H9 (cell line): ENCODE results near the gene INTS6L. TPM values are rescaled to one million over a fixed set of nuclear protein-coding genes. Genes with fewer than 3 reads are reported as not detected.

Experiments used
- DNase-seq: peaks from one replicate; pipeline ENCODE4 v3.0.0-alpha.2; 2017
- H2AFZ ChIP-seq: one replicate; pipeline ENCODE4 v1.6.1; 2013; ENCODE audit warnings: mild to moderate bottlenecking, low read length, control low read depth, moderate library complexity
- H2AK5ac ChIP-seq: 2 replicates; pipeline ENCODE4 v1.6.1; 2013; ENCODE audit warnings: low read length, control low read depth, mixed read lengths; ENCODE audit not compliant: insufficient read length
- H2BK120ac ChIP-seq: one replicate; pipeline ENCODE4 v1.6.1; 2013; ENCODE audit warnings: low read depth, mild to moderate bottlenecking, low read length, control low read depth, inconsistent platforms; ENCODE audit not compliant: poor library complexity, severe bottlenecking
- H2BK12ac ChIP-seq: 2 replicates; pipeline ENCODE4 v1.6.1; 2013; ENCODE audit warnings: low read length, control low read depth, mixed read lengths, low read depth; ENCODE audit not compliant: insufficient read length
- H2BK15ac ChIP-seq: 2 replicates; pipeline ENCODE4 v1.6.1; 2013; ENCODE audit warnings: low read depth, low read length, control low read depth
- H2BK20ac ChIP-seq: one replicate; pipeline ENCODE4 v1.6.1; 2013; ENCODE audit warnings: low read depth, mild to moderate bottlenecking, low read length, control low read depth, inconsistent platforms; ENCODE audit not compliant: poor library complexity, severe bottlenecking
- H2BK5ac ChIP-seq: 2 replicates; pipeline ENCODE4 v1.6.1; 2013; ENCODE audit warnings: low read length, control low read depth, mixed read lengths; ENCODE audit not compliant: insufficient read length
- H3K14ac ChIP-seq: 2 replicates; pipeline ENCODE4 v1.6.1; 2013; ENCODE audit warnings: low read length, control low read depth; ENCODE audit not compliant: insufficient read depth
- H3K18ac ChIP-seq: 2 replicates; pipeline ENCODE4 v1.6.1; 2013; ENCODE audit warnings: low read depth, mild to moderate bottlenecking, mixed read lengths, low read length, control low read depth; ENCODE audit not compliant: insufficient read length
- H3K23ac ChIP-seq: 2 replicates; pipeline ENCODE4 v1.6.1; 2013; ENCODE audit warnings: low read length, control low read depth, mixed read lengths, low read depth; ENCODE audit not compliant: insufficient read length
- H3K23me2 ChIP-seq: 2 replicates; pipeline ENCODE4 v1.6.1; 2013; ENCODE audit warnings: low read depth, mild to moderate bottlenecking, mixed read lengths, low read length, control low read depth; ENCODE audit not compliant: insufficient read length, poor library complexity, severe bottlenecking
- H3K27ac ChIP-seq: 2 replicates; pipeline ENCODE4 v1.5.1; 2013; ENCODE audit warnings: low read length, control low read depth, mixed read lengths, low read depth; ENCODE audit not compliant: insufficient read length
- H3K27me3 ChIP-seq: 2 replicates; pipeline ENCODE4 v1.6.1; 2013; ENCODE audit warnings: low read length, control low read depth, inconsistent platforms; ENCODE audit not compliant: insufficient read depth
- H3K4ac ChIP-seq: 2 replicates; pipeline ENCODE4 v1.6.1; 2013; ENCODE audit warnings: low read depth, mild to moderate bottlenecking, control low read depth, inconsistent platforms, low read length, moderate library complexity
- H3K4me1 ChIP-seq: 2 replicates; pipeline ENCODE4 v1.6.1; 2013; ENCODE audit warnings: low read length, control low read depth, inconsistent platforms; ENCODE audit not compliant: insufficient read depth
- H3K4me2 ChIP-seq: 2 replicates; pipeline ENCODE4 v1.6.1; 2013; ENCODE audit warnings: low read length, control low read depth, mixed read lengths; ENCODE audit not compliant: insufficient read length, insufficient read depth
- H3K56ac ChIP-seq: 2 replicates; pipeline ENCODE4 v1.6.1; 2013; ENCODE audit warnings: low read depth, mild to moderate bottlenecking, mixed read lengths, low read length, control low read depth; ENCODE audit not compliant: insufficient read length
- H3K79me1 ChIP-seq: 2 replicates; pipeline ENCODE4 v1.6.1; 2013; ENCODE audit warnings: low read depth, mild to moderate bottlenecking, moderate library complexity, low read length, control low read depth, inconsistent platforms; ENCODE audit not compliant: insufficient read depth, poor library complexity, severe bottlenecking
- H3K79me2 ChIP-seq: 2 replicates; pipeline ENCODE4 v1.6.1; 2013; ENCODE audit warnings: low read length, control low read depth, inconsistent platforms; ENCODE audit not compliant: insufficient read depth
- H3K9ac ChIP-seq: 2 replicates; pipeline ENCODE4 v1.6.1; 2013; ENCODE audit warnings: low read length, control low read depth, mixed read lengths; ENCODE audit not compliant: insufficient read length; ENCODE audit errors: extremely low read depth
- H3K9me3 ChIP-seq: one replicate; pipeline ENCODE4 v1.6.1; 2013; ENCODE audit warnings: low read depth, low read length, inconsistent platforms; ENCODE audit not compliant: control insufficient read depth
- H3T11ph ChIP-seq: one replicate; pipeline ENCODE4 v1.6.1; 2013; ENCODE audit warnings: mild to moderate bottlenecking, low read length, control low read depth, inconsistent platforms
- H4K20me1 ChIP-seq: one replicate; pipeline ENCODE4 v1.6.1; 2013; ENCODE audit not compliant: control insufficient read depth, insufficient read length, insufficient read depth
- H4K5ac ChIP-seq: 2 replicates; pipeline ENCODE4 v1.6.1; 2013; ENCODE audit warnings: low read depth, mild to moderate bottlenecking, mixed read lengths, low read length, control low read depth; ENCODE audit not compliant: insufficient read length
- H4K8ac ChIP-seq: replicated peaks from 2 replicates; pipeline ENCODE4 v1.6.1; 2013; ENCODE audit warnings: low read length, control low read depth, mixed read lengths, low read depth; ENCODE audit not compliant: insufficient read length
- H4K91ac ChIP-seq: 2 replicates; pipeline ENCODE4 v1.6.1; 2013; ENCODE audit warnings: low read depth, mild to moderate bottlenecking, moderate library complexity, mixed read lengths, low read length, control low read depth; ENCODE audit not compliant: insufficient read length
- H3K27ac Mint-ChIP-seq, 3 experiments: 2 replicates in 2 of 3; 3 replicates in 1 of 3; pipeline ENCODE4 v1.8.0; 2020 to 2021; ENCODE audit warnings: mixed read lengths in 3 of 3, mild to moderate bottlenecking in 1 of 3, moderate library complexity in 1 of 3
- H3K27me3 Mint-ChIP-seq: 2 replicates; pipeline ENCODE4 v1.8.0; 2021; ENCODE audit warnings: low read depth, mild to moderate bottlenecking, moderate library complexity, mixed read lengths
- H3K36me3 Mint-ChIP-seq, 3 experiments: 2 replicates in 2 of 3; 3 replicates in 1 of 3; pipeline ENCODE4 v1.8.0; 2020 to 2021; ENCODE audit warnings: low read depth in 3 of 3, mixed read lengths in 3 of 3; ENCODE audit not compliant: insufficient read depth in 1 of 3
- H3K4me1 Mint-ChIP-seq, 2 experiments: 2 replicates each; pipeline ENCODE4 v1.8.0; 2020; ENCODE audit warnings: mixed read lengths in 2 of 2
- H3K4me3 Mint-ChIP-seq, 2 experiments: 2 replicates in 1 of 2; 3 replicates in 1 of 2; pipeline ENCODE4 v1.8.0; 2020 to 2021; ENCODE audit warnings: mild to moderate bottlenecking in 2 of 2, mixed read lengths in 2 of 2, moderate library complexity in 1 of 2
- H3K9me3 Mint-ChIP-seq, 2 experiments: 2 replicates in 1 of 2; 3 replicates in 1 of 2; pipeline ENCODE4 v1.8.0; 2020; ENCODE audit warnings: mild to moderate bottlenecking in 2 of 2, mixed read lengths in 2 of 2, moderate library complexity in 1 of 2
- WGBS: extraction: QIAGEN DNeasy Blood & Tissue Kit; methylation state at CpG from one replicate; pipeline ENCODE4 v1.1.7; 2013; ENCODE audit warnings: missing lambda C conversion rate, low lambda C conversion rate, mixed read lengths; ENCODE audit not compliant: insufficient read length; ENCODE audit errors: extremely low coverage; 5-methylcytosine and 5-hydroxymethylcytosine counted together
- total RNA-seq: library from RNA; stranded (reverse); gene quantifications from 2 replicates; pipeline ENCODE4 v1.2.1, GENCODE V29; 2021
- TF ChIP-seq, protein P1 (sequence below): fragments of 200-600 bp; sonication (generic); conservative IDR thresholded peaks from 3 replicates; pipeline ENCODE4 v1.8.0; 2021; ENCODE audit warnings: antibody characterized with exemption, mild to moderate bottlenecking

The INTS6L gene
- total RNA-seq, 1 experiment from 2014 or later: 7.8 TPM

DNA sequence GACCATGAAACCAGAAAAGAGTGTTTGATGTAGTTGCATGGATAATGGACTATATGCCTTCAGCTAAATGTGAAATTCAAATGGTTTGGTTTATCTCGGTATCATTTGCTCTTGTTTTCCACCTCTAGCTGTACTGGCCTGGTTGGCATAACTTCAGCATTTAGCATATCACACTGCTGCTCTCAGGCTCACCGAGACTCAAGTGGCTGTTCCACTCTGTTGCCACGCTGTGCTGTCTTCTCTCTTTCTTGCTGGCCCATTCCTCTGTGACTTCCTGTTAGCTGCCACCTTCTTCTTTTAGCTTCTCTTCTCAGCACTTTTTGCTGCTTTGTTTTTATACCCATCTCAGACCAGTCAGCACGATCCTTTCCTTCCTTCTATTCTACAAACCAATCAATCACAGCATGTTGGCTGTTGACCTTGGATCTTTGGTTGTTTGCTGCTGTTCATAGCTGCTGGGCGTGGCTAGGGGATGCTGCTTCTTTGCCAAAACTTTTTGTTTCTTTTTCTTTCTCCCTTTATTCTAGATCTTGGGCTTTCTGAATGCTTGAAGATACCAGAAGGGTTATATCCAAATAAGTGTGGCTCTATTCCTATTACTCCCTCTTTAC, 24.0 kb downstream of the INTS6L start:
- Histone ChIP-seq H3K56ac (no peak overlapping the region), H2AFZ (no peak overlapping the region), H2BK15ac (no peak overlapping the region), H4K91ac (no peak overlapping the region), H3K9me3 (peaks cover 30% of the 10 kb centered on the region), H2BK120ac (no peak overlapping the region), H3K18ac (no peak overlapping the region), H3K4me2 (no peak overlapping the region), H3T11ph (no peak overlapping the region), H3K23me2 (no peaks in the 10 kb centered on the region), H3K14ac (no peak overlapping the region), H3K27me3 (no peaks in the 10 kb centered on the region), H2BK12ac (no peak overlapping the region), H4K8ac (no peak overlapping the region), H3K9ac (no peak overlapping the region), H3K4ac (no peak overlapping the region), H3K79me2 (no peaks in the 10 kb centered on the region), H2BK20ac (no peak overlapping the region), H3K79me1 (no peaks in the 10 kb centered on the region), H4K5ac (no peak overlapping the region), H3K4me1 (no peaks in the 10 kb centered on the region), H4K20me1 (no peaks in the 10 kb centered on the region), H3K27ac (no peak overlapping the region), H3K23ac (no peak overlapping the region), H2BK5ac (no peak overlapping the region), H2AK5ac (no peak overlapping the region)
- Mint-ChIP-seq H3K27me3 (no peaks in the 10 kb centered on the region; the same call in none of the 2 replicates), H3K4me3 (no peak overlapping the region), H3K4me1 (peaks cover 3 to 10% of the 10 kb centered on the region in 2 experiments; a peak in 3 of 4 replicates), H3K27ac (no peak overlapping the region; a peak in 1 of 7 replicates), H3K9me3 (peaks cover 50 to 51% of the 10 kb centered on the region in 2 experiments), H3K36me3 (peaks cover 0 to 6% (median 0%) of the 10 kb centered on the region in 3 experiments; a peak in 2 of 7 replicates)
- WGBS: no CpG with 5 or more reads among the region's 5 CpGs
- no peak for DNase-seq
- TF ChIP-seq, protein P1, sequence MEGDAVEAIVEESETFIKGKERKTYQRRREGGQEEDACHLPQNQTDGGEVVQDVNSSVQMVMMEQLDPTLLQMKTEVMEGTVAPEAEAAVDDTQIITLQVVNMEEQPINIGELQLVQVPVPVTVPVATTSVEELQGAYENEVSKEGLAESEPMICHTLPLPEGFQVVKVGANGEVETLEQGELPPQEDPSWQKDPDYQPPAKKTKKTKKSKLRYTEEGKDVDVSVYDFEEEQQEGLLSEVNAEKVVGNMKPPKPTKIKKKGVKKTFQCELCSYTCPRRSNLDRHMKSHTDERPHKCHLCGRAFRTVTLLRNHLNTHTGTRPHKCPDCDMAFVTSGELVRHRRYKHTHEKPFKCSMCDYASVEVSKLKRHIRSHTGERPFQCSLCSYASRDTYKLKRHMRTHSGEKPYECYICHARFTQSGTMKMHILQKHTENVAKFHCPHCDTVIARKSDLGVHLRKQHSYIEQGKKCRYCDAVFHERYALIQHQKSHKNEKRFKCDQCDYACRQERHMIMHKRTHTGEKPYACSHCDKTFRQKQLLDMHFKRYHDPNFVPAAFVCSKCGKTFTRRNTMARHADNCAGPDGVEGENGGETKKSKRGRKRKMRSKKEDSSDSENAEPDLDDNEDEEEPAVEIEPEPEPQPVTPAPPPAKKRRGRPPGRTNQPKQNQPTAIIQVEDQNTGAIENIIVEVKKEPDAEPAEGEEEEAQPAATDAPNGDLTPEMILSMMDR: no peak
